GM04503 (cell line): Measurements from ENCODE around the gene PTPRK.
"Not testable (repeated sequence)": the region's sequence is repeated elsewhere in the genome, so short reads cannot be mapped to it uniquely, and the experiment has no call there.

Source experiments
- DNase-seq: peaks from one replicate; pipeline ENCODE4 v3.0.0-alpha.2; 2012; ENCODE audit warnings: low read depth

PTPRK gene

GRCh38 chr6:127954082-127954481, 566.3 kb downstream of the PTPRK start:
- no peak for DNase-seq

- DNase-seq, result peak; percentile 53
Measured at GRCh38 chr6:127952831-127953230, 567.6 kb downstream of the PTPRK start.

- no peak for DNase-seq
Measured at GRCh38 chr6:127952176-127952575, 568.2 kb downstream of the PTPRK start.

- no peak for DNase-seq
Measured at GRCh38 chr6:127951172-127951917, 569.1 kb downstream of the PTPRK start.

GRCh38 chr6:127950566-127951145, 569.7 kb downstream of the PTPRK start:
- DNase-seq, result no peak

GRCh38 chr6:127949251-127949650, 571.1 kb downstream of the PTPRK start:
- no peak for DNase-seq

GRCh38 chr6:127946388-127946787, 574.0 kb downstream of the PTPRK start:
- no peak for DNase-seq

GRCh38 chr6:127945434-127946097, 574.8 kb downstream of the PTPRK start:
- DNase-seq, result no peak

GRCh38 chr6:127941228-127941627, 579.2 kb downstream of the PTPRK start:
- DNase-seq, result no peak

- DNase-seq, result peak; percentile 17
Measured at GRCh38 chr6:127939442-127940066, 580.8 kb downstream of the PTPRK start.

- DNase-seq, result peak; percentile 39
Measured at GRCh38 chr6:127938701-127939100, 581.7 kb downstream of the PTPRK start.

GRCh38 chr6:127937747-127938146, 582.7 kb downstream of the PTPRK start:
- no peak for DNase-seq

- DNase-seq, result no peak
Measured at GRCh38 chr6:127937102-127937501, 583.3 kb downstream of the PTPRK start.

GRCh38 chr6:127934956-127935355, 585.4 kb downstream of the PTPRK start:
- no peak for DNase-seq

GRCh38 chr6:127933852-127934840, 586.3 kb downstream of the PTPRK start:
- no peak for DNase-seq

- no peak for DNase-seq
Measured at GRCh38 chr6:127933137-127933536, 587.3 kb downstream of the PTPRK start.

- DNase-seq, result no peak
Measured at GRCh38 chr6:127932708-127933107, 587.7 kb downstream of the PTPRK start.

- not testable (repeated sequence) for DNase-seq
Measured at GRCh38 chr6:127926441-127926840, 594.0 kb downstream of the PTPRK start.

- DNase-seq, result no peak
Measured at GRCh38 chr6:127924440-127924839, 596.0 kb downstream of the PTPRK start.

- DNase-seq, result no peak
Measured at GRCh38 chr6:127924031-127924430, 596.4 kb downstream of the PTPRK start.

- DNase-seq, result no peak
Measured at GRCh38 chr6:127923135-127923534, 597.3 kb downstream of the PTPRK start.

- no peak for DNase-seq
Measured at GRCh38 chr6:127921982-127922381, 598.4 kb downstream of the PTPRK start.
